GM12878 (cell line): ENCODE data around the gene NFE2. TPM values are rescaled to one million over a fixed set of nuclear protein-coding genes. Genes with fewer than 3 reads are reported as not detected.
"Not testable (repeated sequence)": the region's sequence is repeated elsewhere in the genome, so short reads cannot be mapped to it uniquely, and the experiment has no call there.

ENCODE experiments used
- ATAC-seq: fragments of 200-7000 bp; cut with Tn5 transposase; 3 replicates; pipeline ENCODE4 v1.9.1; 2020; ENCODE audit warnings: mild to moderate bottlenecking, moderate library complexity
- BruUV-seq: library from RNA; stranded (reverse); fragments of 400-500 nt; replicated peaks from 2 replicates; lab custom pipeline; 2021; lab: Mats Ljungman, UMichigan
- CTCF ChIA-PET: fragments of 300-600 bp; sonication (Branson Sonifier 250); formaldehyde crosslinking; extraction: SDS; loops from one replicate; lab custom pipeline; 2021; ENCODE audit warnings: inconsistent platforms; lab: Yijun Ruan, JAX
- POLR2A ChIA-PET: fragments of 350-600 bp; formaldehyde crosslinking; extraction: SDS; loops from one replicate; lab custom pipeline; 2021; ENCODE audit warnings: inconsistent platforms; lab: Charles Lee
- RAD21 ChIA-PET: fragments of 300-600 bp; sonication (Branson Sonifier 250); formaldehyde crosslinking; loops from one replicate; lab custom pipeline; 2023; ENCODE audit warnings: antibody characterized with exemption; ENCODE audit not compliant: unreplicated experiment; lab: Charles Lee
- SMC1A ChIA-PET: fragments of 300-600 bp; sonication (Branson Sonifier 250); formaldehyde crosslinking; loops from one replicate; lab custom pipeline; 2023; ENCODE audit not compliant: unreplicated experiment, uncharacterized antibody; lab: Charles Lee
- DNase-seq: peaks from one replicate; pipeline ENCODE4 v3.0.0-alpha.2; 2011; ENCODE audit warnings: low read depth, low spot score
- FAIRE-seq: peaks from 3 replicates; lab custom pipeline; 2011; peaks lifted over from hg19 to GRCh38; lab: Jason Lieb, UNC
- H2AFZ ChIP-seq: 2 replicates; pipeline ENCODE4 v1.6.0; 2011; ENCODE audit warnings: low read depth, low read length, control low read depth; ENCODE audit not compliant: control insufficient read depth
- H3K27ac ChIP-seq: 2 replicates; pipeline ENCODE4 v1.5.1; 2011; ENCODE audit warnings: control low read depth; ENCODE audit not compliant: control insufficient read depth, insufficient read depth
- H3K27me3 ChIP-seq, 2 experiments: replicated peaks in 1 of 2; 2 replicates each; pipeline versions ENCODE4 v1.6.0 to v1.6.1; 2011; ENCODE audit warnings: low read length in 1 of 2; ENCODE audit not compliant: control insufficient read depth in 2 of 2, insufficient read depth in 2 of 2
- H3K36me3 ChIP-seq, 2 experiments: 2 replicates each; pipeline ENCODE4 v1.5.1; 2011; ENCODE audit warnings: low read length in 1 of 2; ENCODE audit not compliant: control insufficient read depth in 2 of 2, insufficient read depth in 2 of 2
- H3K4me1 ChIP-seq: 2 replicates; pipeline ENCODE4 v1.6.1; 2011; ENCODE audit warnings: mild to moderate bottlenecking, low read length, moderate library complexity, mixed read lengths; ENCODE audit not compliant: control insufficient read depth, insufficient read depth
- H3K4me2 ChIP-seq: 2 replicates; pipeline ENCODE4 v1.6.0; 2011; ENCODE audit warnings: control low read depth; ENCODE audit not compliant: control insufficient read depth, insufficient read depth
- H3K4me3 ChIP-seq: fragments of 200-600 bp; sonication (generic); 2 replicates; pipeline ENCODE4 v1.5.1; 2016
- H3K79me2 ChIP-seq: 2 replicates; pipeline ENCODE4 v1.6.0; 2011; ENCODE audit warnings: low read length; ENCODE audit not compliant: control insufficient read depth, insufficient read depth
- H3K9ac ChIP-seq: 2 replicates; pipeline ENCODE4 v1.8.0; 2011; ENCODE audit warnings: low read length, control low read depth, mixed read lengths; ENCODE audit not compliant: control insufficient read depth, insufficient read depth
- H3K9me3 ChIP-seq: replicated peaks from 3 replicates; pipeline ENCODE4 v1.5.1; 2011; ENCODE audit warnings: mild to moderate bottlenecking, low read length; ENCODE audit not compliant: control insufficient read depth, insufficient read depth
- H4K20me1 ChIP-seq: 2 replicates; pipeline ENCODE4 v1.6.0; 2011; ENCODE audit not compliant: control insufficient read depth, insufficient read depth
- BHLHE40 ChIP-seq, 2 experiments: fragments of 450-650 bp in 1 of 2; IDR thresholded peaks; 2 replicates each; pipeline ENCODE4 v1.6.1; 2011 to 2017; ENCODE audit warnings: low read depth in 2 of 2, borderline replicate concordance in 1 of 2, improper control_type of control experiment in 1 of 2, low read length in 1 of 2, mild to moderate bottlenecking in 1 of 2
- CREB1 ChIP-seq: IDR thresholded peaks from 2 replicates; pipeline ENCODE4 v1.6.1; 2012; ENCODE audit warnings: low read depth, mild to moderate bottlenecking, inconsistent platforms
- RAD51 ChIP-seq: fragments of 450-650 bp; IDR thresholded peaks from 2 replicates; pipeline ENCODE4 v1.6.1; 2016; ENCODE audit warnings: moderate library complexity, mild to moderate bottlenecking, inconsistent platforms
- SMARCA5 ChIP-seq: fragments of 450-650 bp; IDR thresholded peaks from 2 replicates; pipeline ENCODE4 v1.6.1; 2017; ENCODE audit warnings: mild to moderate bottlenecking
- WRNIP1 ChIP-seq: IDR thresholded peaks from 2 replicates; pipeline ENCODE4 v1.6.1; 2011; ENCODE audit warnings: low read depth, low read length, improper control_type of control experiment, borderline replicate concordance
- YY1 ChIP-seq: IDR thresholded peaks from 2 replicates; pipeline ENCODE4 v1.6.1; 2011; ENCODE audit warnings: low read depth, mild to moderate bottlenecking, low read length
- ZBED1 ChIP-seq: IDR thresholded peaks from 2 replicates; pipeline ENCODE4 v1.6.1; 2016; ENCODE audit warnings: borderline replicate concordance
- WGBS: methylation state at CpG from one replicate; pipeline ENCODE4 v1.1.6; 2016; ENCODE audit warnings: low lambda C conversion rate; ENCODE audit not compliant: insufficient replicate concordance, insufficient coverage; ENCODE audit errors: missing lambda C conversion rate; 5-methylcytosine and 5-hydroxymethylcytosine counted together
- in situ Hi-C: fragments of 300-500 bp; cut with MboI; formaldehyde crosslinking; loops from 9 replicates; pipeline ENCODE4 v1.14.3; 2018; ENCODE audit warnings: mixed read lengths
- intact Hi-C: fragments of 100-400 bp; cut with micrococcal nuclease; formaldehyde crosslinking; loops from one replicate; pipeline ENCODE4 v1.14.2; 2022; ENCODE audit not compliant: unreplicated experiment
- polyA plus RNA-seq, 11 experiments: library from polyadenylated mRNA; depleted of rRNA in 4 of 11; unstranded in 6 of 11; stranded (reverse) in 5 of 11; fragments of >200 nt; fragmentation: Nextera tagmentation in 4 of 11; fragmentation: Illumina TruSeq in 1 of 11; extraction: Ambion mirVana in 4 of 11; extraction: Trizol in 1 of 11; gene quantifications; 1 replicate in 1 of 11; 2 replicates in 10 of 11; pipeline versions ENCODE4 v1.2.1 to v1.2.3, GENCODE V29; 2011 to 2016; ENCODE audit warnings: inconsistent platforms in 2 of 11, missing spikeins in 2 of 11, low read depth in 1 of 11
- total RNA-seq, 4 experiments: library from RNA; depleted of rRNA in 3 of 4; stranded (reverse); fragments of >200 nt in 3 of 4; fragmentation: Illumina TruSeq in 1 of 4; extraction: Trizol in 1 of 4; gene quantifications; 2 replicates each; pipeline versions ENCODE4 v1.2.1 to v1.2.3, GENCODE V29; 2013 to 2021
- TF ChIP-seq, protein P1 (sequence below): fragments of 450-650 bp; conservative IDR thresholded peaks from 2 replicates; pipeline ENCODE4 v1.6.1; 2017; ENCODE audit warnings: mild to moderate bottlenecking, moderate library complexity

The NFE2 gene
- total and polyA plus RNA-seq, 10 of the 15 experiments (the other 5 are each of a cell fraction or from before 2014, with no cell fraction given) = 0.06 to 0.28 TPM; not detected in 8

DNA sequence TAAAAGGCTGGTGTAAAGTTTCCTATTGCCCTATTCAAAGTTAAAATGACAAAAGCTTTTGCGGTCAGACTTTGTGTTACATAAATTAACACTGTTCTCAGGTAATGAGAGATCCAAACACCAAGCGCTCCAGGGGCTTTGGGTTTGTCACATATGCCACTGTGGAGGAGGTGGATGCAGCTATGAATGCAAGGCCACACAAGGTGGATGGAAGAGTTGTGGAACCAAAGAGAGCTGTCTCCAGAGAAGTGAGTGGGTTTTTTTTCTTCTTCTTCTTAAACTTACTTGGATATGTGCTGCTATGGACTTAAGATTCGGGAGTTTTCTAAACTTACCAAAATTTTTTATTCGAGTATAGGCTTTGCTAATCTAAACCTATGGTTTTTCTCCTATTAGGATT is 19.1 kb downstream of the NFE2 start:
- Histone ChIP-seq H3K36me3 (peaks cover 16 to 40% of the 10 kb centered on the region in 2 experiments), H3K4me2 (peak overlapping the region; percentile 93), H3K9ac (peak overlapping the region; percentile 100), H3K79me2 (peaks cover 79% of the 10 kb centered on the region), H3K27ac (peak overlapping the region; percentile 99), H3K4me3 (peak overlapping the region; percentile 81)
- H2AFZ ChIP-seq, DNase-seq, H4K20me1 ChIP-seq, in situ Hi-C loops, FAIRE-seq, H3K27me3 ChIP-seq, H3K4me1 ChIP-seq, BruUV-seq, ATAC-seq, H3K9me3 ChIP-seq: not testable (repeated sequence)
- RAD21 ChIA-PET = interaction anchor here (1.5 to 4.2 kb wide), 4 partner anchors 9 to 77 kb away, joined by 3 to 39 read pairs (median 22); no protein-coding TSS in a partner anchor
- TF ChIP-seq CREB1 (peak; percentile 6; the same call in 1 of the 2 replicates), ZBED1 (0 out of 2 replicates have a peak, but pooled peaks have one; percentile 9)
- 0% methylated on average over 4 of the region's 4 CpGs for WGBS
- intact Hi-C loops = loop anchor here (2.0 kb wide), 1 partner anchor 61 kb away; no protein-coding TSS in a partner anchor
- CTCF ChIA-PET = interaction anchor here (0.9 to 3.1 kb wide), 9 partner anchors 13 to 249 kb away, joined by 3 to 29 read pairs (median 20); partner anchors contain the start of genes COPZ1 and HOXC5
- SMC1A ChIA-PET = interaction anchor here (0.8 to 3.3 kb wide), 8 partner anchors 9 to 77 kb away, joined by 3 to 32 read pairs (median 4); no protein-coding TSS in a partner anchor
- POLR2A ChIA-PET = interaction anchor here (0.7 to 4.4 kb wide), 10 partner anchors 8 to 216 kb away, joined by 3 to 60 read pairs (median 13); partner anchors contain the start of genes COPZ1 and NCKAP1L

DNA sequence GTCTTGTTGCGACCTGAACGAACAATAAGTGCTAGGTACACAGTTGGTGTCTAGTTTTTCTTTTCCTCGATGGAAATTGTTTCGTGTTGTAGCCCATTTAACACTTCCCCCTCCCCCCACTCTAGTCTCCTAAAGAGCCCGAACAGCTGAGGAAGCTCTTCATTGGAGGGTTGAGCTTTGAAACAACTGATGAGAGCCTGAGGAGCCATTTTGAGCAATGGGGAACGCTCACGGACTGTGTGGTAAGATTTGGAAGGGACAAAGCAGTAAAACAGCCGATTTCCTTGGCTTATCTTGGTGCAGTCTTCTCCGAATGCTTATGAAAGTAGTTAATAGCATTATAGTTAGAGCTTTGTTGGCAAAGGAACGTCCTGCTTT is 19.6 kb downstream of the NFE2 start:
- under 1% methylated on average over 10 of the region's 10 CpGs for whole genome bisulfite sequencing
- SMC1A ChIA-PET = interaction anchor here (0.8 to 3.3 kb wide), 8 partner anchors 9 to 78 kb away, joined by 3 to 32 read pairs (median 4); no protein-coding TSS in a partner anchor

More for the DNA sequence above, 19.6 kb downstream of the NFE2 start:
- H4K20me1 ChIP-seq, in situ Hi-C loops, FAIRE-seq, BruUV-seq, ATAC-seq, DNase-seq, H2AFZ ChIP-seq, H3K27me3 ChIP-seq: not testable (repeated sequence)
- H3K79me2 ChIP-seq = peaks cover 83% of the 10 kb centered on the region
- peaks cover 11% of the 10 kb centered on the region for H3K4me1 ChIP-seq
- peaks cover 14 to 36% of the 10 kb centered on the region in 2 experiments for H3K36me3 ChIP-seq
- ChIA-PET CTCF (interaction anchor here (0.9 to 3.1 kb wide), 9 partner anchors 12 to 249 kb away, joined by 3 to 29 read pairs (median 20); partner anchors contain the start of genes COPZ1 and HOXC5), POLR2A (interaction anchor here (0.7 to 4.4 kb wide), 11 partner anchors 8 to 216 kb away, joined by 3 to 60 read pairs (median 8); partner anchors contain the start of genes COPZ1 and NCKAP1L)
- peak overlapping the region; percentile 93 for H3K4me2 ChIP-seq
- intact Hi-C loops = loop anchor here (2.0 kb wide), 1 partner anchor 60 kb away; no protein-coding TSS in a partner anchor
- H3K4me3 ChIP-seq = peak overlapping the region; percentile 81
- H3K27ac ChIP-seq = peak overlapping the region; percentile 99
- TF ChIP-seq CREB1 = peak; percentile 8; the same call in 1 of the 2 replicates
- peak in 1 of 2 experiments; percentile 7; a peak in 1 of 4 replicates for TF ChIP-seq BHLHE40 (IDR thresholded peaks at IDR 0.05; ENCODE audit: borderline replicate concordance in 1 of 2, low read depth in 2 of 2, low read length in 1 of 2)
- TF ChIP-seq SMARCA5 = 0 out of 2 replicates have a peak, but pooled peaks have one; percentile 12
- TF ChIP-seq YY1 = peak; percentile 59; the same call in 1 of the 2 replicates
- TF ChIP-seq WRNIP1 = peak; percentile 83; the same call in 1 of the 2 replicates
- TF ChIP-seq, protein P1, sequence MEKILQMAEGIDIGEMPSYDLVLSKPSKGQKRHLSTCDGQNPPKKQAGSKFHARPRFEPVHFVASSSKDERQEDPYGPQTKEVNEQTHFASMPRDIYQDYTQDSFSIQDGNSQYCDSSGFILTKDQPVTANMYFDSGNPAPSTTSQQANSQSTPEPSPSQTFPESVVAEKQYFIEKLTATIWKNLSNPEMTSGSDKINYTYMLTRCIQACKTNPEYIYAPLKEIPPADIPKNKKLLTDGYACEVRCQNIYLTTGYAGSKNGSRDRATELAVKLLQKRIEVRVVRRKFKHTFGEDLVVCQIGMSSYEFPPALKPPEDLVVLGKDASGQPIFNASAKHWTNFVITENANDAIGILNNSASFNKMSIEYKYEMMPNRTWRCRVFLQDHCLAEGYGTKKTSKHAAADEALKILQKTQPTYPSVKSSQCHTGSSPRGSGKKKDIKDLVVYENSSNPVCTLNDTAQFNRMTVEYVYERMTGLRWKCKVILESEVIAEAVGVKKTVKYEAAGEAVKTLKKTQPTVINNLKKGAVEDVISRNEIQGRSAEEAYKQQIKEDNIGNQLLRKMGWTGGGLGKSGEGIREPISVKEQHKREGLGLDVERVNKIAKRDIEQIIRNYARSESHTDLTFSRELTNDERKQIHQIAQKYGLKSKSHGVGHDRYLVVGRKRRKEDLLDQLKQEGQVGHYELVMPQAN = peak; percentile 57
- peak; percentile 9; the same call in 1 of the 2 replicates for TF ChIP-seq RAD51
- TF ChIP-seq, all 136 proteins: peak for 7; not testable (repeated sequence) for 129
- not testable (repeated sequence) for H3K9me3 ChIP-seq
- peak overlapping the region; percentile 100 for H3K9ac ChIP-seq
- RAD21 ChIA-PET = interaction anchor here (1.5 to 4.2 kb wide), 4 partner anchors 9 to 78 kb away, joined by 3 to 39 read pairs (median 22); no protein-coding TSS in a partner anchor
